AG20443 (cell line): ENCODE measurements around the gene TREH.
"Not testable (repeated sequence)": the region's sequence is repeated elsewhere in the genome, so short reads cannot be mapped to it uniquely, and the experiment has no call there.

Experiments
- DNase-seq: peaks from one replicate; pipeline ENCODE4 v3.0.0; 2012; ENCODE audit warnings: low spot score, mixed read lengths

The TREH gene

DNA sequence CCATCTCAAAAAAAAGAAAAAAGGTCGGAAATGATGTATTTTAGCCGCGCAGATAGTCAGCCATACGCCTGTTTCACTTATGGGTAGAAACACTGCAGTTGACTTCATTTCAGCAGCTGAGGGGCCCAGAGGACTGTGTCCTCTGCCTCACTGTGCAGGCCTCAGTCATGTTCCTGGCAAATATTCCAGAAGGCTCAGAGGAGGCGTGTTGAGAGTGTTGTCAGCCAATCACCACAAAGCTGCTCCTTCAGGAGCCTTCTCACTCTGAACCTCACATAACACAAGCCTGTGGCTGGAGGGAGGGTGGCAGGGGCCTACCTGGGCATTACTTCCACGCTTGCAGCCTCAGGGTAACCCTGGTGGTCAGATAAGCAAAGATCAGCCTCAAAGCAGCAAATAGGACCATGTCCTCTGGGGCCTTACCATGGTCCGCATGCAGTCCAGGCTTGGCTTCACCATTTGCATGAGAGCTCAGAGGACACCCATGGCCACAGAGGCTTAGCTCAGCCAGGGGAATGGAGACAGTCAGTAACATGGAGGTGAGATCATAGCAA lies 17.3 kb upstream of the TREH start:
- no peak for DNase-seq

DNA sequence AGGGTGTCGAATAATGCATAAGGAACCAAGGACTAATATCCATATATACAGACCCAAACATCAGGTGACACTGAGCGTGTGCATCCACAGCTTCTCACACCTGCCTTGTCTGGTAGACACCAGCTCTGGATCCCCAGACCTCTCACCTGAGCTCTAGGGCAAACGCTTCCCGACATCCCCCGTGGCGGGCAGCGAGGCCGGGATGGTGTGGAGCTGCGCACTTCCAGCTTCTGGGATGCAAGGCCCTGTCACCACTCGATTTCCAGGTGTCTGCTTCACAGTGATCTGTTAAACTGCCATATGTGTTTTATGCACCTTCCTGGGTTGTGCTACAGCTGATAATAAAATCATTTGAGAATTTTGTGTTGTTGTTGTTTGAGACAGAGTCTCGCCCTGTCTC lies 15.3 kb upstream of the TREH start:
- no peak for DNase-seq

DNA sequence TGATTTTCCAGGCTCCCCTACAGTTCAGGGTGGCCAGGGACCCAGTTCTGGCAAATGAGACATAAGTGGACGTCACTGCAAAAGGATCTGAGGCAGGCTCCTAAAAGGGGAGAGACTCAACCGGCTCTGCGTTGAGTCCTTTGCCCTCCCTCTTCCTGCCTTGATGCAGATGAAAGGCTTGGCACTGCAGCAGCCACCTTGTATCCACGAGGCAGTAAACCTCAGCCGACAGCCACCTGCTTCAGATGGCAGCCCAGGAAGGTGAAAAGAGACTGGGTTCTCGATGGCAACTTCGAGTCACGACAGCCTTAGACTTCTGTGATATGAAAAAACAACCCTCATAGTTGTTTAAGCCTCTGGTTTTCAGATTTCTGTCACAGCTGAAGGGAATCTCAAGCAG lies 14.7 kb upstream of the TREH start:
- no peak for DNase-seq

DNA sequence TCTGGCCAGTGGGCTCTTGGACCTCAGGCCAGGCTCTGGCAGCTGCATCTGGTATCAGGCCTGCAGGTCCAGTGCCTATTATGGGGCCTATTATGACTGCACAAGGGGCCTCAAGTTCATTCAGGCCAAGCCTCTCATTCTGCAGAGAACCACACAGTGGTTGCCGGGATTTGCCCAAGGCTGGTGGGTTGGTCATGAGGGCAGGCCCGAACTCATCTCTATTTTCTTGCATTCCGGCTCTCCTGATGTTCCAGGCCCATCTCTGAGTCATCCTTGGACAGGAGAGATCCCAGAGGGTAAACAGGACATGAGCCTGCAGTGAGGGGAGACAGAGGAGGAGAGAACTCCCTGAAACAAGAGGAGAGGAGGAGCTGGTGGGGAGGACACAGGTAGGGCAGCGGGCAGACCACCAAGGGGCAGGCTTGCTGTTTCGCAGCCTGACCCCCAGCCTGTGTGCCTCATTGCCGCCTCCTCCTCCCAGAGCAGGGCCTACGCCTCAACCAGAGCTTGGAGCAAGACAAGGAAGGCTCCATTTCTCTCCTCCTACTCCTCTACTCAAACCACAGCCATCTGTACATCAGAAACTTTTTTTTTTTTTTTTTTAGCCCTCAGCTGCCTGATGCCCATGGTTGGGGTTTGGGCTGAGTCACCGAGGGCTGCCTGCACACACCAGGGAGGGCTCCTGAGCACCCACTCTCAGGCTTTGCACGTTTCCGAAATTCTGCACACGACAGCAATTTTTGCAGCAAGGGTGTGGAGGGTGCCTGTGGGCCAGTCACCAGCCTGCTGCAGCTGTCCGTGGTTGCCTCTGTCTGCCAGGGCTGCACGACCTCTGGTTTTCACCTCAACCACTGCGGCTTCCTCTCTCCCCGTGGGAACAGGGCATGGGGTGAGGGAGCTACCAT lies 12.7 kb upstream of the TREH start:
- DNase-seq: peak; percentile 39

DNA sequence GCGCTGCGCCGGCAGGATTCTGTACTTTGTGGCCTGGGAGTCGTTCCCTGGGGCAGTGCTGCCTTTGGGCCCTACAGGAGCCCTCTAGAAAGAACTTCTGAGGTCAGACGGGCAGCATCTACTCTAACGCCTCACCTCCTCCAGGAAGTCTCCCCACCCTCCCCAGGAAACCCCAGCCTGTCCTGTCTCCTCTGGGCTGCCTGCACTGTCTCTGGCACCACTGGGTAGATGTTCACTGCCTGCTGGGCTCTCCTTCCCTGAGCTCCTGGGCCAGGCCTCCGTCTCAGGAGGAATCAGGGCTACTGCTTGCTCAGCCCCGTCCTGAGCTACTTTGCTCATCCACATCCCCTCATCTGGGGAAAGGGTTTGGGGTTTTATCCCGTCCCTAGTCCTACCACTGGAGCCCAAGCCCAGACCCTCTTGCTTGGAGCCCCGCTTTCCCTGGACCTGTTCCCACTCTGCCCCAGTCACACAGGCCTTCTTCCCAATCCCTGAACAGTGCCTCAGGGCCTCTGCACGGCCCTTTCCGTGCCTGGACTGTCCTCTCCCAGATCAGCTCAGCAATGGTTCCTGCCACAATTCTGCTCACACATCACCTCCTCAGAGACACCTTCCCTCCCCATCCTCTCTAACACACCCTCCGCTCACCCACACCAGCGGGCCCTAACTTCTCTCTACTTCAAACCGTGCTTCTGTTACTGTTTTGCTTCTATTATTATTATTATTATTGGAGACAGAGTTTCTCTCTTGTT lies 11.3 kb upstream of the TREH start:
- no peak for DNase-seq

DNA sequence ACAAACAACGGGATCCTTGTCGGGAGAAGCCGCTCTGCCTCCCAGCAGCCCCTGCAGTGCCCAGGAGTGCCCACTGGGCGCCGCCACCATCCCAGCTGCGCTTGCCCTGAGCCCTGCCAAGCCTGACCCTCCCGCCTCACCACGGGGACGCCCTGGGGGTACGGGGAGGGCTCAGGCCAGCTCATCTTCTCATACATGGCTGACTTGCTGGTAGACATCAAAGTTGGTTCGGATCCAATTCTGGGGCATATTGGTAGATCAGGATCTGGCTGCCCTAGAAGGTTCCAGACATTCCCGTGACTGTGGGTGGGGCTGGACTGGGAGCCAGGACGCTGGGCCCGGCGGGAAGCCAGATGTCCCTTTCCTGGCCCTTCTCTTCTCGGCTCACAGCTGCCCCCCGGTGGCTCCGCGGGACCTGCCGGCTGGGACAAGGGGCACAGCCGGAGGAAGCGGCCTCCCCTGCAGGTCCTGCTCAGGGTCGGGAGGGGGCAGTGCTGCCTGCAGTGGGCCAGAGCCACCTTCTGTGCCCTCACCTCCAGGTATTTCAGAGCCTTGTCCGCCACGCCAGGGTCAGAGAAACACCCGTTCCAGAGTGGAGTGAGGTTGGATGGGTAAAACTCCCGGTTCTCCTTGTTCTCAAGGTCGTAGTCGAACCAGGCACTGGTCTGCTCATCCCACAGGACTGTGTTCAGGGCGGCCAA lies 10.6 kb upstream of the TREH start:
- DNase-seq: peak; percentile 97

DNA sequence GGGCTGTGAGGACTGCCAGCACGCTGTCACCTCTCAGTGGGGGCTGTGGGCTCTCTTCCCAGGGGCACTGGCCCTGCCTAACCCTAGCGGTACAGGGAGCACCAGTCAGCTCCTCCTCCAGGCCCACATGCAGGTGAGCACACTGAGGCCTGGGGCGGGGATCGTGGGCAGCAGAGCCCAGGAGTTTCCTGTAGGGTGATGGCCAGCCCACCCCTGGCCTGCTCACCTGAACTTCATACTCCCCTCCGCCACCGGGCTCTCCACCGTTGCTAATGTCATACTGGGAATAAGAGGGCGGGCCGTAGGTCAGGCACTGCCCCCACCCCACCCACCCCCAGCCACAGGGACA lies 10.0 kb upstream of the TREH start:
- no peak for DNase-seq

DNA sequence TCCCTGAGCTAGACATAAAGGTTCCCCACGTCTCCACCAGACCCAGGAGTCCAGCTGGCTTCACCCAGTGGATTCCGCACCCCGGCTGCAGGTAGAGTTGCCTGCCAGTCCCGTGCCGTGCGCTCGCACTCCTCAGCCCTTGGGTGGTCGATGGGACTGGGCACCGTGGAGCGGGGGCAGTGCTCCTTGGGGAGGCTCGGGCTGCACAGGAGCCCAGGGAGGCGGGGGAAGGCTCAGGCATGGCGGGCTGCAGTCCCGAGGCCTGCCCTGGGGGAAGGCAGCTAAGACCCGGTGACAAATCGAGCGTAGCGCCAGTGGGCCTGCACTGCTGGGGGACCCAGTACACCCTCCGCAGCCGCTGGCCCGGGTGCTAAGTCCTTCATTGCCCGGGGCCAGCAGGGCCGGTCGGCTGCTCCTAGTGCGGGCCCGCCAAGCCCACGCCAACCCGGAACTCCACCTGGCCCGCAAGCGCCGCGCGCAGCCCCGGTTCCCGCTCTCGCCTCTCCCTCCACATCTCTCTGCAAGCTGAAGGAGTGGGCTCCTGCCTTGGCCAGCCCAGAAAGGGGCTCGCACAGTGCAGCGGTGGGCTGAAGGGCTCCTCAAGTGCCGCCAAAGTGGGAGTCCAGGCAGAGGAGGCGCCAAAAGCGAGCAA lies 9.5 kb upstream of the TREH start:
- no peak for DNase-seq

DNA sequence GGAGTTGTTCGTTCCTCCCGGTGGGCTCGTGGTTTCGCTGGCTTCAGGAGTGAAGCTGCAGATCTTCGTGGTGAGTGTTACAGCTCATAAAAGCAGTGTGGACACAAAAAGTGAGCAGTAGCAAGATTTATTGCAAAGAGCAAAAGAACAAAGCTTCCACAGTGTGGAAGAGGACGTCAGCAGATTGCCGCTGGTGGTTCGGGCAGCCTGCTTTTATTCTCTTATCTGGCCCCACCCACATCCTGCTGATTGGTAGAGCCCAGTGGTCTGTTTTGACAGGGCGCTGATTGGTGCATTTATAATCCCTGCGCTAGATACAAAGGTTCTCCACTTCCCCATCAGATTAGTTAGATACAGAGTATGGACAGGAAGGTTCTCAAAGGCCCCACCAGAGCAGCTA lies 8.9 kb upstream of the TREH start:
- not testable (repeated sequence) for DNase-seq

DNA sequence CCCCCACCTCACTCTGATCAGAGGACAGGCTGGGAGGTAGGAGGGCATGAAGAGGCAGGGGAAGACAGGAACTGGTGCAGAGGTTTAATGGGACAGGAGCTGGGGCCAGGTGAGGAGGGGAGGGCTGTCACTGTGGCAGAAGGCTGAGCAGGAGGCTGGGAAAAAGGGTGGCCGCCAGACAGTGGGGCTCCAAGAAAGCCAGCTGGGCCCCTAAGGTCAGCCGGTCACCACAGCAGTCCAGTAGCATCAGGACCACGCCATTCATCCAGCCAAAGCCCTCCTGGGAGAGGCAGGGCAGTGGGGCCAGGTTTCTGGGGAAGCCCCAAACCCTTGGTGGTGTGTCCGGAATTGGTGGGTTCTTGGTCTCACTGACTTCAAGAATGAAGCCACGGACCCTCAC lies 8.5 kb upstream of the TREH start:
- no peak for DNase-seq

DNA sequence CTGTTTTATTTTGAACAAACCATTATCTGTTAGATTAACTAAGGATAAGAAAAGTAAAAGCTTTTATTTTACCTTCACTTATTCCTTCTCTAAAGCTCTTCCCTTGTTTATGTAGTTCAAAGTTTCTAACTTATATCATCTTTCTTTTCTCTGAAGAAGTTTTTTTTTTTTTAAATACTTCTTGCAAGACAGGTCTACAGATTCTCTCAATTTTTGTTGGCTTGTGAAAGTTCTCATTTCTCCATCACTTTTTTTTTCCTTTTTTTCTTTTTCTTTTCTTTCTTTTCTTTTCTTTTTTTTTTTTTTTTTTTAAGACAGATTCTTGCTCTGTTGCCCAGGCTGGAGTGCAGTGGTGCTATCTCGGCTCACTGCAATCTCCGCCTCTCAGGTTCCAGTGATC lies 4.7 kb upstream of the TREH start:
- DNase-seq: no peak

DNA sequence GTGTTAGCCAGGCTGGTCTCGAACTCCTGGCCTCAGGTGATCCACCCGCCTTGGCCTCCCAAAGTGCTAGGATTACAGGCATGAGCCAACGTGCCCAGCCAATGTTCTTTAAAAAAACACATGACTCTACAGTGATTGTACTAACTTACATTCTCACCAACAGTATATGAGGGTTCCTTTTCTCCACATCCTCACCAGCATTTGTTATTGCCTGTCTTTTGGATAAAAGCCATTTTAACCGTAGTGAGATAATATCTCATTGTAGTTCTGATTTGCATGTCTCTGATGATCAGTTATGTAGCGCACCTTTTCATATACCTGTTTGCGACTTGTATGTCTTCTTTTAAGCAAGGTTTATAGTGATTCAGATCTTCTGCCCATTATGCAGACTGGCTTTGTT lies 3.5 kb upstream of the TREH start:
- DNase-seq: not testable (repeated sequence)

DNA sequence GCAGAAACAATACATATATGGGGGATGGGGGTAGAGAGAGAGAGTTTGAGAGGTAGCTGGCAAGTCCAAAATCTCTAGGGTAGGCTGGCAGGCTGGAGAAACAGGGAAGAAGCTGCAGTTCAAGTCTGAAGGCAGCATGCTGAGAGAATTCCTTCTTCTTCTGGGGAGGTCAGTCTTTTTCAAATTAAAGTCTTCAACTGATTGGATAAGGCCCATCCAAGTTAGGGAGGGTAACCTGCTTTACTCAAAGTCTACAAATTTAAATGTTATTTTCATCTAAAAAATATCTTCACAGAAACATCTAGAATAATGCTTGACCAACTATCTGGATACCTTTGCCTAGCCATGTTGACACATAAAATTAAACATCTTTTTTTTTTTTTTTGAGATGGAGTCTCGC lies 2.9 kb upstream of the TREH start:
- DNase-seq: no peak

DNA sequence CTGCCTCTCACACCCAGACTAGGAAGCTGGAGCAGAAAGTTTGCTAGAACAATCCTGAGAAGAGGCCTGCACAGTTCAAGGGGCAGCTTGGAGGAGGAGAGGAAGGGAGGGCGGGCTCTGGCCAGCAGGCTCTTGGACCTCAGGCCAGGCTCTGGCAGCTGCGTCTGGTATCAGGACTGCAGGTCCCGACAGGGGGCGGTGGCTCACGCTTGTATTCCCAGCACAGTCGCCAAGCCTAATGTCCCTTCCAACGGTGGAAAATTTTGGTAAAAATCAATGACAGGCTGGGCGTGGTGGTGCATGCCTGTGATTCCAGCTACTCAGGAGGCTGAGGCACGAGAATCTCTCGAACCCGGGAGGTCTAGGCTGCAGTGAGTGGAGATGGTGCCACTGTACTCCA lies 542 bp downstream of the TREH start:
- not testable (repeated sequence) for DNase-seq

DNA sequence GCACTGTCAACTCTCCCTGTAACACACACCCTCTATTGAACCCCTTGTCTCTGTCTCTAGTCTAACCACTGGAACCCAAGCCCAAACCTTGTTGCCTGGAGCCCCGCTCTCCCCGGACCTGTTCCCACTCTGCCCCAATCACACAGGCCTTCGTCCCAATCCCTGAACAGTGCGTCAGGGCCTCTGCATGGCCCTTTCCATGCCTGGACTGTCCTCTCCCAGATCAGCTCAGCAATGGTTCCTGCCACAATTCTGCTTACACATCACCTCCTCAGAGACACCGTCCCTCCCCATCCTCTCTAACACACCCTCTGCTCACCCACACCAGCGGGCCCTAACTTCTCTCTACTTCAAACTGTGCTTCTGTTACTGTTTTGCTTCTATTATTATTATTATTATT lies 1.5 kb downstream of the TREH start:
- no peak for DNase-seq

DNA sequence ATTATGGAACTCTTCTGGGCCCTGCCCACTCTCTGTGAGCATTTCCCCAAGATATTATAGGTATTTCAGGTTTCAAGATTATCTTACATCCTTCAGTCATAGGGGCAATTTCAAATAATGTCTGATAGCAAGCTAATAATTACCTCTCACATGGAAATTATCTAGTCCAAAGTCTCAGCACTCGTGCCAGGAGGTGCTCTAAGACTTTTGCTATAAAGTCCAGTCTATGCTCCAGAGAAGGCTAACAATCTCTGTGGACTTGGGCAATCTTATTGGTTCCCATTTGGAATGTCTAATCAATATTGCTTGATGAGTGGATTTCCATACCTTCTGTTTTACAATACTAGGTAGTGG lies 5.4 kb downstream of the TREH start:
- no peak for DNase-seq

DNA sequence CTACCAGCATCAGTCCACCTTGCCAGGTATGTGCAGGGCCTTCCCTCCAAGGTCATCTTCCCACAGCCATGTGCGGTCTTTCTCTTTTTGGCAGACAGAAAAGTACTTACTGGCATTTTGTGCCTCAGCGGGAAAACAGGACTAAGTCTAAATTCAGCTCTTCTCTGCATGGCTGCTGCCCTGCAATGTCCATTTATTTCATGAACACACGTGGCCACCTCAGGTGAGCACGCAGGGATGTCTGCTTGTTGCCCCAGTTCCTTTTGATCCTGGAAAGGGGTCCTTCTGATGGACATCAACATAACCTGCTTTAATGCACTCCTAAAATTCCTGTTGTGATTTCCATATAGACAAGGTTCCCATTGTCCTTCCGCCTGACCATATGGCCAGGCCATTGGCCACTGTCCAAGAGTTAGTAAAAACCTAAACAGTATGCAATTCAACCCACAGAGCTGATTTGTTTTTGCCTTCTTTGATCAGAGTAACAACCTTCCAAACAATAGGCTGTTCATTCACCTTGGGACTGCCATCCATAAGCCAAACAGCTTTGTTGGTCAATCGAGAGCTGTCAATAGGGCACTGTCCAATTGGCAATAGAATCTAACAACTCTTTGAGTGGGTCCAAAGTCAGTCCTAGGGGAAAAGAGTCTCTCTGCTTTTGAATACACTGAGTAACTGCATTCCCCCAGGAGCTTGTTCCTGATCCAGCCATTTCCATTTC lies 5.9 kb downstream of the TREH start:
- no peak for DNase-seq

DNA sequence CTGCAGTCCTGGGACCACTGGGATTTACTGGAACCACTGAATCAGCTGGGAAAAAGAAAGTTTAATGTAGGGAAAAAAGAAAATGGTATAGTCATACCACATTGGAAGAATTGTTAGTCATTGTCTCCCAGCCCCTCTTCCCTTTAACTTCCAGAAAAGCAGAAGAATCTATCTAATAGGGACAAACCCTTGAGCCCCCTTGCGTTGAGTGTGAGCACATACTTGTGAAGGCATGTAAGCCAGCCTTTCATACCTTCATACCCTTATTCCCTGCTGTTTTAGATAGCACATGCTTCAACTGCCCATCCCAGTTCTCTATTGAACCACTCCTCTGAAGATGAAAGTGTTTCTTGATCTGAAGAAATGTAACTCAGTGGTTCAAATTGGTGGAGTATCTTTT lies 6.6 kb downstream of the TREH start:
- no peak for DNase-seq

DNA sequence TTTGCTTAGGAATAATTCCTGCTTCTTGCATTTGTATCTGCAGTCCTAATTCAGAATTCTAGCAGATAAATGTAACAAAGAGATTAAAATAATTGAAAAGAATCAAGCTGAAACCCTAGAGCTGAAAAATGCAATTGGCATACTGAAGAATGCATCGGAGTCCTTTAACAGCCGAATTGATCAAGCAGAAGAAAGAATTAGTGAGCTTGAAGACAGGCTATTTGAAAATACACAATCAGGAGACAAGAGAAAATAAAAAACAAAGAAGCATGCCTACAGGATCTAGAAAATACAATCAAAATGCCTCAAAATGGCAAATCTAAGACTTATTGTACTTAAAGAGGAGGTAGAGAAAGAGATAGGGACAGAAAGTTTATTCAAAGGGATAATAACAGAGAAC lies 8.2 kb downstream of the TREH start:
- no peak for DNase-seq

DNA sequence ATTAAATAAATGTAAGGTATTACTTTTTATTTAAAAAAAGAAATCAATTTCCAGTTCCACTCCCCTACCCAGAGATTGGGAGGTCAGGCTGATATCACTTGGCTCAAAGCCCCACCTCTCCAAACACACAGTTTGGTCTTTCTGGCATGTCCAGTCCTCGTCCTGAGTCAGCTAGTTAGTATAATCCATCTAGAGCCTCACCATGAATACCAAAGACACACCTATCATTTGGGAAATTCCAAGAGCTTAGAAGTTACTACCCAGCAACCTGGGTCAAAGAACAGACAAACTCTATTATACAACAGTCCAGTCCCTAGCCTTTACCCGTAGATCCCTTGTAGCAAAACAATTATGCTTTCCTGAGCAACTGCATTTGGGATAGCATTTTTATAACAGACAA lies 9.4 kb downstream of the TREH start:
- DNase-seq: no peak

DNA sequence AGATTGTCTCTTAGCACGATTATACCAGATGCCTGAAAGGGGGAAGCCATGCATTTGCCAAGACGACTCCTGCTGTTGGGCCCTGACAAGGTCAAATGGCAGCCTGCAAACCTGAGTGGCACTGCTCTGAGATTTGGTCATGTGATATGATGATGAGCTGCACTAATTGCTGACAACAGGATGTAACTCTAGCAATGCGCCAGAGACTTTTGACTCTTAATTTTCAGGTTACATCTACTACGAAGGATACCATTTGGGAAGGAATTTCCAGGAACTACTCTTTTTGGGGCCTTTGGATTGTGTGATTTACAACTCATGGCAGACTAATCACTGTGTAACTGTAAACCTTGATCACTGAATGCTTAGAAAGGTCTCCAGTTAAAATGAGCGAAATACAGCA lies 13.1 kb downstream of the TREH start:
- DNase-seq: no peak

DNA sequence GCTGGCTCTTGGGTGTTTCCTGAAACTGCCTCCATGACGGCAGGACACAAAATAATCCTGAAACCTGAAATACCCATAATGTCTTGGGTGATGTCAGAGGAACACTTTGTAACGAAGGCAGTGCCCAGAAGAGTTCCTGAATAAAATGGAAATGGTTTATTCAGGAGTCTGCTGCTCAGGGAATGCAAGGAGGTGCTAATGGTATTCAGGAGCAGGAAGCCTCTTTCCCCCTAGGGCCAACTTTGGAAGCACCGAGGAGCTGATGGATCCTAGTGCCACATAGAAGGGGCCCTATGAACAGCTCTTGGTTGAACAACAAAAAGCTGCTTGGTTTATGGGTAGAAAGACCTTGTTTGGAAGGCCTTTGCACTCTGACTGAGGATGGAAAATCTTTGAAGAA lies 15.5 kb downstream of the TREH start:
- DNase-seq: no peak
